Ascending aorta (tissue), 2 donors: ENCODE measurements around the gene MCTP1. TPM values are rescaled to one million over a fixed set of nuclear protein-coding genes. Genes with fewer than 3 reads are reported as not detected.

ENCODE experiments used
- DNase-seq, 2 donors: peaks; one replicate each; pipeline ENCODE4 v3.0.0-alpha.2; 2019; ENCODE audit warnings: low spot score in 2 of 2
- H3K27ac ChIP-seq, 2 donors: fragments of 200-600 bp; sonication (generic); one replicate each; pipeline ENCODE4 v1.5.1; 2016 to 2017; ENCODE audit warnings: mild to moderate bottlenecking in 1 of 2
- H3K27me3 ChIP-seq: fragments of 200-600 bp; sonication (generic); one replicate; pipeline ENCODE4 v1.5.1; 2017
- H3K36me3 ChIP-seq, 2 donors: fragments of 200-600 bp; sonication (generic); one replicate each; pipeline ENCODE4 v1.5.1; 2016
- H3K4me1 ChIP-seq, 2 donors: fragments of 200-600 bp; sonication (generic); one replicate each; pipeline ENCODE4 v1.5.1; 2016 to 2017; ENCODE audit warnings: mild to moderate bottlenecking in 1 of 2
- H3K4me3 ChIP-seq, 2 donors: fragments of 200-600 bp; sonication (generic); one replicate each; pipeline ENCODE4 v1.5.1; 2016 to 2017; ENCODE audit warnings: mild to moderate bottlenecking in 1 of 2
- H3K9me3 ChIP-seq, 2 donors: fragments of 200-600 bp; sonication (generic); one replicate each; pipeline ENCODE4 v1.5.1; 2016
- intact Hi-C: fragments of 100-400 bp; cut with DNase I; formaldehyde crosslinking; loops from one replicate; pipeline ENCODE4 v1.15.1; 2023
- total RNA-seq: library from RNA; depleted of rRNA; stranded (reverse); fragments of >200 nt; gene quantifications from one replicate; pipeline ENCODE4 v1.1.0, GENCODE V29; 2016
- TF ChIP-seq, protein P1 (sequence below), 3 experiments: fragments of 200-600 bp in 2 of 3; fragments of 450-650 bp in 1 of 3; sonication (generic) in 2 of 3; IDR thresholded peaks; one replicate each; pipeline ENCODE4 v1.5.1; 2016 to 2019; ENCODE audit warnings: antibody characterized with exemption in 3 of 3, mild to moderate bottlenecking in 1 of 3, moderate library complexity in 1 of 3

The MCTP1 gene
- total RNA-seq, 1 donor from 2014 or later, result 112 TPM

DNA sequence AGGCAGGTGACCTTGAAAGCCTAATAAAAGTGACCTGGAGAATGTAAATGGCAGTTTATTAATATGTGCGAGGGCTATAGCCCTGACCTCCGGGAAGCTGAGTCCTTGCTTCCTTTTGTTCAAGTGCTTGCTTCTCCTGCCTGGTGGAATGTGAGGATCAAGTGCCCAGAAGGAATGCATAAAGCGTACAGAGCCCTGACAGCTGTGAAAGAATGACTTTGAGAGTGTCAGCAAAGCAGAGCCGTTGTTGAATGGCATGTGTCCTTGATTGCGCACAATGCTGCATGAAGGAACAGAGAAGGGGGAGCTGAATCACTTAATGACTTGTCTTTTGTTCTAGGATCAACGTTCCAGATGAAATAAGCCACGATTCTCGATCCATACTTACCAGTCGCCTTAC lies 533.4 kb downstream of the MCTP1 start:
- Histone ChIP-seq H3K9me3 (no peaks in the 10 kb centered on the region), H3K4me3 (no peak overlapping the region), H3K36me3 (no peaks in the 10 kb centered on the region), H3K4me1 (no peaks in the 10 kb centered on the region), H3K27me3 (no peaks in the 10 kb centered on the region), H3K27ac (no peak overlapping the region)
- TF ChIP-seq, protein P1, sequence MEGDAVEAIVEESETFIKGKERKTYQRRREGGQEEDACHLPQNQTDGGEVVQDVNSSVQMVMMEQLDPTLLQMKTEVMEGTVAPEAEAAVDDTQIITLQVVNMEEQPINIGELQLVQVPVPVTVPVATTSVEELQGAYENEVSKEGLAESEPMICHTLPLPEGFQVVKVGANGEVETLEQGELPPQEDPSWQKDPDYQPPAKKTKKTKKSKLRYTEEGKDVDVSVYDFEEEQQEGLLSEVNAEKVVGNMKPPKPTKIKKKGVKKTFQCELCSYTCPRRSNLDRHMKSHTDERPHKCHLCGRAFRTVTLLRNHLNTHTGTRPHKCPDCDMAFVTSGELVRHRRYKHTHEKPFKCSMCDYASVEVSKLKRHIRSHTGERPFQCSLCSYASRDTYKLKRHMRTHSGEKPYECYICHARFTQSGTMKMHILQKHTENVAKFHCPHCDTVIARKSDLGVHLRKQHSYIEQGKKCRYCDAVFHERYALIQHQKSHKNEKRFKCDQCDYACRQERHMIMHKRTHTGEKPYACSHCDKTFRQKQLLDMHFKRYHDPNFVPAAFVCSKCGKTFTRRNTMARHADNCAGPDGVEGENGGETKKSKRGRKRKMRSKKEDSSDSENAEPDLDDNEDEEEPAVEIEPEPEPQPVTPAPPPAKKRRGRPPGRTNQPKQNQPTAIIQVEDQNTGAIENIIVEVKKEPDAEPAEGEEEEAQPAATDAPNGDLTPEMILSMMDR (IDR thresholded peaks at IDR 0.05), result no peak
- intact Hi-C loops, result no loop called here
- no peak for DNase-seq

DNA sequence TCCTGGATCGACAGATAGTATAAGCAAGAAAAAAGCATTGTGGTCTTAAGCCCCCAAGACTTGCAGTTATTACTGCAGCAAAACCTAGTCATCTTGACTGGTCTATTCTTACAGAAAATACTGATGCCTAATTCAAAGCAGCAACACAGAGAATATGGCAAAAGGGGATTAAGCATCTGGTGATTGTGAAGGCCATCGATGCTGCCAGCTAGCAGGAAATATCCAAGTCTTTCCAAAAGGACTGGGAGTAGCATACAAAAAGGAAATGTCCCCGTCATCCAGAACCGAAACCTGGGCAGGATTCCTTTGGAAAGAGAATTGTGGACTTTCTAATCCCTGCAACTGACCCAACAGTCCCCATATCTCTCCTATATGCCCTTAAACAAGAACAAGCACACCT lies 534.2 kb downstream of the MCTP1 start:
- H3K4me3 ChIP-seq, result no peak overlapping the region
- intact Hi-C loops, result no loop called here
- H3K4me1 ChIP-seq, result no peaks in the 10 kb centered on the region

DNA sequence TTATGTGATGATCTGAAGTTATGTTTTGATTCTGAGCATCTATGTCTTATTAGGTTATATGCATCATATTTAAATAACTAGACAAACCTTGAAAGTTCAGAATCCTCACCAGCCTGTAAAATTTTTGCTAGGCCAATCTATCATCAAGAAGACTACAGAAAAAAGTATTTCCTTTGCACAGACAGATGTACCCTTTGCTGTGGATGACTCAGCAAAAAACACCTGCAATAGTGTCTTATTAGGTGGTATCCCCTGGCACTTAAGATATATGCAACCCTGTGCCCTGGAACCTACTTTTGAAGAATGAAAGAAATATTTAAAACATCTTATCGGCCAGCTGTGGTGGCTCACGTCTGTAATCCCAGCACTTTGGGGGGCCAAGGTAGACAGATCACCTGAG lies 535.9 kb downstream of the MCTP1 start:
- H3K4me3 ChIP-seq, result no peak overlapping the region
- no peak for DNase-seq
- no peaks in the 10 kb centered on the region for H3K4me1 ChIP-seq
- H3K9me3 ChIP-seq, result no peaks in the 10 kb centered on the region
- H3K36me3 ChIP-seq, result no peaks in the 10 kb centered on the region
- H3K27me3 ChIP-seq, result no peaks in the 10 kb centered on the region
- H3K27ac ChIP-seq, result no peak overlapping the region
- intact Hi-C loops, result no loop called here
- TF ChIP-seq, protein P1 (IDR thresholded peaks at IDR 0.05), result no peak

More for the DNA sequence above, 534.2 kb downstream of the MCTP1 start:
- H3K36me3 ChIP-seq, result no peaks in the 10 kb centered on the region
- H3K27ac ChIP-seq, result no peak overlapping the region
- TF ChIP-seq, protein P1 (IDR thresholded peaks at IDR 0.05), result no peak
- no peaks in the 10 kb centered on the region for H3K27me3 ChIP-seq
- DNase-seq, result no peak
- no peaks in the 10 kb centered on the region for H3K9me3 ChIP-seq

DNA sequence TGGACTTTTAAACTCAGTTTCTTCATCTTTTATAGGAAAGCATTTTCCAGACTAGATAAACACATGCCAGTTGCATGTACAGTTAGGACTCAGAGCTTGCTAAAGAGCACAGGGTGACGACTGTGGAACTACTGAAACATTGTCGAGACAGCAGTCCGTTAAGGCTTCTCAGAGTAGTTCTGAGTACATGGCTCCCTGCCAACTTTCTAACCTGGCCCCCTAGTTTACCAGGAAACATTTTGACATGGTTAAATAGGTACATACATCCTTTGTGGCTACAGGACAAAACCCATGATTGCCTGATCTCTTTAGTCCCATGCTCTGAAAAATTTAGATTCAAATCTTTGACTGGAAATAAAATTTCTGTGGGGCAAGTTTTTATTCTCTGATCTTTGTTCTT lies 536.7 kb downstream of the MCTP1 start:
- DNase-seq, result no peak
- Histone ChIP-seq H3K36me3 (no peaks in the 10 kb centered on the region), H3K27me3 (no peaks in the 10 kb centered on the region), H3K4me1 (no peaks in the 10 kb centered on the region), H3K4me3 (no peak overlapping the region), H3K27ac (no peak overlapping the region), H3K9me3 (no peaks in the 10 kb centered on the region)
- TF ChIP-seq, protein P1 (IDR thresholded peaks at IDR 0.05), result no peak
- intact Hi-C loops, result no loop called here

DNA sequence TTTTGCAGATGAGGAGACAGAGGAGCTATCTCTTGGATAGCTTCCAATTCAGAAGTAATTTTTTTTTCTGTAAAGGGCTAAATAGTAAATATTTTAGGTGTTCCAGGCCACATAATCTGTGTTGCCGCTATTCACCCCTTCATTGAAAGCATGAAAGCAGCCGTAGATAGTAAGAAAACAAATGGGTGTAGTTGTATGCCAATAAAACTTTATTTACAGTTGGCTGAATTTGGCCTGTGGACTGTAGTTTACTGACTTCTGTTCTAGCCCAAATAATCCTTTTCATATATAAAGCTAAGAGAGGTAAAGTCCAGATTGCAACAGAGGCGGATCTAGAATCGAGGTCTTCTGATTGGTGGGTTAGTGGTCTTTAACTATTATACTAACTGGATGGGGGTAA lies 537.5 kb downstream of the MCTP1 start:
- Histone ChIP-seq H3K27me3 (no peaks in the 10 kb centered on the region), H3K36me3 (no peaks in the 10 kb centered on the region), H3K9me3 (no peaks in the 10 kb centered on the region), H3K4me3 (no peak overlapping the region), H3K4me1 (no peaks in the 10 kb centered on the region), H3K27ac (no peak overlapping the region)
- intact Hi-C loops, result no loop called here
- DNase-seq, result no peak
- TF ChIP-seq, protein P1 (IDR thresholded peaks at IDR 0.05), result no peak

DNA sequence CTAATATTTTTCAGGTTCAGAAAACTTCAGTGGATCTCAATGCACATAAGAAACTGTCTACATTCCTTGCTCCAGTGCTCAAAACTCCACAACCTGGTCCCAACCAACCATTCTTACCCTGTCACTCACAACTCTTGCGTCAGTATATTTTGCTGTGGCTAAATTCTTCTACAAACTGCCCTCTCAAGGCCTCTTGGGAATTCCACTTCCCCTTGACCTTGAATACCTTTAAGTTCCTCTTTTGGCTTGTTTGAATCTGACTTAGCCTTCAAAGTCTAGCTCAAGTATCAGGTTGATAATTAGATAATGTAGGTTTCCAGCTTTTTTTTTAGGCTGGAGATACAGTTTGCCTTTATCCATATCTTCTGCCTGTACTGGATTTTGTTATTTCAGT lies 538.2 kb downstream of the MCTP1 start:
- no peak overlapping the region for H3K27ac ChIP-seq
- TF ChIP-seq, protein P1 (IDR thresholded peaks at IDR 0.05), result no peak

More for the DNA sequence above, 538.2 kb downstream of the MCTP1 start:
- DNase-seq, result no peak
- H3K4me3 ChIP-seq, result no peak overlapping the region
- H3K27me3 ChIP-seq, result no peaks in the 10 kb centered on the region
- no peaks in the 10 kb centered on the region for H3K36me3 ChIP-seq
- intact Hi-C loops, result no loop called here
- H3K4me1 ChIP-seq, result no peaks in the 10 kb centered on the region
- H3K9me3 ChIP-seq, result no peaks in the 10 kb centered on the region
